ENCODE results near the gene CRMP1.

Gene CRMP1

DNA sequence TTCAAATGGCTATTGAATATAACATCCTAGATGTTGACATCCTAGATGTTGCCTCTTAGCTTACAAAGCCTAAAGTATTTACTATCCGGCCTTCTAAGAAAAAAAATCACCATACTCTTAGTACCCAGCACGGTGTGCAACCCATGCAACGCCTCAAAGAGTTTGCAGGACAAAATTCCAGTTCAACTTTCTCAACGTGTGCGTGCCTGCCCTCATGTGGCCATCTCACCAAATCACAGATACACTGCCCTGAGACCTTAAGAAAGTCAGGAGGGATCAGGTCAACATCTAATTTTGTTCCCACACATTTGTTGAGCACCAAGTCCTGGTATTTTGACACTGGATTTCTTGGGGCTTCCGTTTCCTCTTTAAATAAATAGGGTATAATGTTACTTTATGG lies 68.3 kb downstream of the CRMP1 start:
- Histone ChIP-seq H3K4me1 (ENCODE audit: control insufficient read depth in 2 of 2, insufficient read depth in 1 of 2, low read depth in 1 of 2, low read length in 2 of 2) (peaks cover 0 to 2% of the 10 kb centered on the region in 2 donors), H3K4ac (ENCODE audit: low read length) (no peak overlapping the region), H3K9ac (ENCODE audit: low read depth, low read length, poor library complexity) (no peak overlapping the region), H3K4me2 (ENCODE audit: insufficient read depth, low read length, poor library complexity, severe bottlenecking) (no peak overlapping the region), H3K79me1 (ENCODE audit: low read depth, low read length) (no peaks in the 10 kb centered on the region), H4K8ac (ENCODE audit: low read depth, low read length) (no peak overlapping the region), H3K36me3 (replicated peaks in 1 of 2; ENCODE audit: control insufficient read depth in 2 of 2, insufficient read depth in 2 of 2, low read length in 2 of 2) (peaks cover 62 to 100% of the 10 kb centered on the region in 2 donors), H2BK15ac (ENCODE audit: low read length) (no peak overlapping the region), H3K23ac (ENCODE audit: low read depth, low read length, poor library complexity) (no peak overlapping the region), H4K91ac (ENCODE audit: low read depth, low read length, poor library complexity) (no peak overlapping the region), H3K18ac (ENCODE audit: low read length) (no peak overlapping the region), H3K9me3 (replicated peaks in 1 of 2; ENCODE audit: control insufficient read depth in 2 of 2, insufficient read depth in 1 of 2, low read depth in 1 of 2, low read length in 2 of 2) (peaks cover 0 to 4% of the 10 kb centered on the region in 2 donors), H2BK120ac (ENCODE audit: low read depth, low read length) (no peak overlapping the region), H2AK5ac (ENCODE audit: low read depth, low read length) (no peak overlapping the region), H3K27ac (replicated peaks; ENCODE audit: low read length) (no peak overlapping the region), H2BK12ac (ENCODE audit: low read length) (no peak overlapping the region), H3K27me3 (ENCODE audit: control insufficient read depth in 3 of 3, insufficient read depth in 3 of 3, low read depth in 1 of 3, low read length in 3 of 3) (no peaks in the 10 kb centered on the region), H2BK5ac (ENCODE audit: low read length) (no peak overlapping the region), H3K4me3 (ENCODE audit: low read length in 2 of 2) (no peak overlapping the region), H2AFZ (ENCODE audit: low read length) (no peak overlapping the region), H3K14ac (ENCODE audit: low read length) (no peak overlapping the region)
- WGBS, 2 donors (ENCODE audit: extremely low coverage in 2 of 2, insufficient read length in 2 of 2, insufficient replicate concordance in 1 of 2) = no CpG with 5 or more reads among the region's 6 CpGs
- no peak for DNase-seq (ENCODE audit: low spot score)

DNA sequence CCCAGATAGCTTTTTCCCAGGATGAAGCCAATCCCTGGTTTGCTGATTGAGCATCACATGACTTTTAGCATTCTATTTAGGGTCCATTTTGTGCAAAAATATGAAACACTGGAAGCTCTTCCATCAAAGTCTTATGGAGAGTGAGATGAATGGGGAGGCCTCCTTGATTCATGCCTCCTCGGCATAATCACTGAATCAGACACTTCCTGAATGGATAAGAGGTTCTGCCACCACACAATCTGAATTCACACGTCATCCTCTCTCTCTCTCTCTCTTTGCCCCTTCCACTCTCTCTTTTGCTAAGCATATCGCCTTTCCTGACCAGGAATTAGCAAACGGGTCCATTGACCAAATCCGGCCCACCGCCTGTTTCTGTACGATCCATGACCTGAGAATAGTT lies 68.7 kb downstream of the CRMP1 start:
- Histone ChIP-seq H3K9me3 (replicated peaks in 1 of 2; ENCODE audit: control insufficient read depth in 2 of 2, insufficient read depth in 1 of 2, low read depth in 1 of 2, low read length in 2 of 2) (peaks cover 0 to 4% of the 10 kb centered on the region in 2 donors), H2BK12ac (ENCODE audit: low read length) (no peak overlapping the region), H3K27ac (replicated peaks; ENCODE audit: low read length) (no peak overlapping the region), H3K4me2 (ENCODE audit: insufficient read depth, low read length, poor library complexity, severe bottlenecking) (no peak overlapping the region), H2BK120ac (ENCODE audit: low read depth, low read length) (no peak overlapping the region), H3K18ac (ENCODE audit: low read length) (no peak overlapping the region), H3K4me3 (ENCODE audit: low read length in 2 of 2) (no peak overlapping the region), H3K23ac (ENCODE audit: low read depth, low read length, poor library complexity) (no peak overlapping the region), H4K8ac (ENCODE audit: low read depth, low read length) (no peak overlapping the region), H2BK15ac (ENCODE audit: low read length) (no peak overlapping the region), H3K36me3 (replicated peaks in 1 of 2; ENCODE audit: control insufficient read depth in 2 of 2, insufficient read depth in 2 of 2, low read length in 2 of 2) (peaks cover 64 to 100% of the 10 kb centered on the region in 2 donors), H3K4me1 (ENCODE audit: control insufficient read depth in 2 of 2, insufficient read depth in 1 of 2, low read depth in 1 of 2, low read length in 2 of 2) (peaks cover 0 to 2% of the 10 kb centered on the region in 2 donors), H3K14ac (ENCODE audit: low read length) (no peak overlapping the region), H2AK5ac (ENCODE audit: low read depth, low read length) (no peak overlapping the region), H3K9ac (ENCODE audit: low read depth, low read length, poor library complexity) (no peak overlapping the region), H3K27me3 (ENCODE audit: control insufficient read depth in 3 of 3, insufficient read depth in 3 of 3, low read depth in 1 of 3, low read length in 3 of 3) (no peaks in the 10 kb centered on the region), H4K91ac (ENCODE audit: low read depth, low read length, poor library complexity) (no peak overlapping the region), H3K79me1 (ENCODE audit: low read depth, low read length) (no peaks in the 10 kb centered on the region), H2AFZ (ENCODE audit: low read length) (no peak overlapping the region), H2BK5ac (ENCODE audit: low read length) (no peak overlapping the region), H3K4ac (ENCODE audit: low read length) (no peak overlapping the region)
- no peak for DNase-seq (ENCODE audit: low spot score)
- WGBS, 2 donors (ENCODE audit: extremely low coverage in 2 of 2, insufficient read length in 2 of 2, insufficient replicate concordance in 1 of 2) = no CpG with 5 or more reads among the region's 7 CpGs

DNA sequence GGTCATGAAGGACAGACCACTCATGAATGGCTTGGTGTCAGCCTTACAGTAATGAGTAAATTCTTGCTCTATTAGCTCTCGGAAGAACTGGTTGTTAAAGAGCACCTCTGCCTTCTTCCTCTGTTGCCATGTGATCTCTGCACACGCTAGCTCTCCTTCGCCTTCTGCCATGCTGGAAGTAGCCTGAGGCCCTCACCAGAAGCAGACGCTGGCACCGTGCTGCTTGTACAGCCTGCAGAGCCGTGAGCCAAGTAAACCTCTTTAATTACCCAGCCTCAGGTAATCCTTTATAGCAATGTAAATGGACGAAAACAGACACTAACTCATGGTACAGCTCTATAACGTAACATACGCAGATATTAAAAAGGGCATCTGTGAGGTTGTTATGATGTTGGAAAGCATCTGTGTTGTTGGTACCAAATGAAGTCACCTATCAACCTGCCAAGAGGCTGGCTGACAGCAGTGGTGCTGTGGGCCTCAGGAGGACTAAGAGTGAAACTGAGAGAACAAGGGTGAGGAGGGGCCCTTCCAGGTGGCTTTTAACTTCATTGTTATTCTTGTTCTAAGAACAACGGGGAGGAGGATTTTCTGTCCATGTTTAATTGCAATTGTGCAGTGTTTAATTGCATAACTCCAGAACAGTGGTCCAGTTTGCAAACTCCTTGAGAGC lies 69.2 kb downstream of the CRMP1 start:
- no peak overlapping the region for H3K27ac ChIP-seq (replicated peaks; ENCODE audit: low read length)

DNA sequence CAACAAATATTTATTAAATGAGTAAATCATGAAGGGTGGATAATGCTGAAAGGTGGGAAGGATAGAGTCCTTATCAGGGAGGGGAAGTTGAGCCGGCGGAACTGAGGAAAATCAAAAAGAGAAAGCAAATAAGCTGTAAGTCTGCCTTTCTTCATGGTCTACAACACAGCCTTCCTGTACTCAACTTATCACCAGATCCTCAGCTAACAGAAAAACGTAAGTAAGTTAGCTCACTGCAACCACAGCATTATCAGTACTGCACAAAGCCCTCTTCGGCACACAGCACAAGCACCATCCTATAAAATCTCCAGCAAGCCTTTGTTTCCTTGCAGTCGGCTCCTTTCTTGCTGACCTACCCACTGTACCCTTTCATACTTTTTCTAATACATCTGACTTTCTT lies 70.3 kb downstream of the CRMP1 start:
- Histone ChIP-seq H2BK12ac (ENCODE audit: low read length) (no peak overlapping the region), H2BK120ac (ENCODE audit: low read depth, low read length) (no peak overlapping the region), H3K18ac (ENCODE audit: low read length) (no peak overlapping the region), H3K9ac (ENCODE audit: low read depth, low read length, poor library complexity) (no peak overlapping the region), H3K27ac (replicated peaks; ENCODE audit: low read length) (no peak overlapping the region), H2AK5ac (ENCODE audit: low read depth, low read length) (no peak overlapping the region), H4K91ac (ENCODE audit: low read depth, low read length, poor library complexity) (no peak overlapping the region), H3K36me3 (replicated peaks in 1 of 2; ENCODE audit: control insufficient read depth in 2 of 2, insufficient read depth in 2 of 2, low read length in 2 of 2) (peaks cover 60 to 100% of the 10 kb centered on the region in 2 donors), H3K4ac (ENCODE audit: low read length) (no peak overlapping the region), H3K4me3 (ENCODE audit: low read length in 2 of 2) (no peak overlapping the region), H3K9me3 (replicated peaks in 1 of 2; ENCODE audit: control insufficient read depth in 2 of 2, insufficient read depth in 1 of 2, low read depth in 1 of 2, low read length in 2 of 2) (peaks cover 0 to 4% of the 10 kb centered on the region in 2 donors), H2AFZ (ENCODE audit: low read length) (no peak overlapping the region), H3K4me1 (ENCODE audit: control insufficient read depth in 2 of 2, insufficient read depth in 1 of 2, low read depth in 1 of 2, low read length in 2 of 2) (peaks cover 0 to 2% of the 10 kb centered on the region in 2 donors), H2BK15ac (ENCODE audit: low read length) (no peak overlapping the region), H3K79me1 (ENCODE audit: low read depth, low read length) (no peaks in the 10 kb centered on the region), H3K14ac (ENCODE audit: low read length) (no peak overlapping the region), H3K4me2 (ENCODE audit: insufficient read depth, low read length, poor library complexity, severe bottlenecking) (no peak overlapping the region), H2BK5ac (ENCODE audit: low read length) (no peak overlapping the region), H4K8ac (ENCODE audit: low read depth, low read length) (no peak overlapping the region), H3K27me3 (ENCODE audit: control insufficient read depth in 3 of 3, insufficient read depth in 3 of 3, low read depth in 1 of 3, low read length in 3 of 3) (no peaks in the 10 kb centered on the region), H3K23ac (ENCODE audit: low read depth, low read length, poor library complexity) (no peak overlapping the region)
- WGBS, 2 donors (ENCODE audit: extremely low coverage in 2 of 2, insufficient read length in 2 of 2, insufficient replicate concordance in 1 of 2) = no CpG with 5 or more reads among the region's 5 CpGs
- no peak for DNase-seq (ENCODE audit: low spot score)

More for the DNA sequence above, 69.2 kb downstream of the CRMP1 start:
- Histone ChIP-seq H3K9ac (ENCODE audit: low read depth, low read length, poor library complexity) (no peak overlapping the region), H2BK12ac (ENCODE audit: low read length) (no peak overlapping the region), H3K9me3 (replicated peaks in 1 of 2; ENCODE audit: control insufficient read depth in 2 of 2, insufficient read depth in 1 of 2, low read depth in 1 of 2, low read length in 2 of 2) (peaks cover 0 to 4% of the 10 kb centered on the region in 2 donors), H2BK15ac (ENCODE audit: low read length) (no peak overlapping the region), H3K79me1 (ENCODE audit: low read depth, low read length) (no peaks in the 10 kb centered on the region), H3K18ac (ENCODE audit: low read length) (no peak overlapping the region), H4K8ac (ENCODE audit: low read depth, low read length) (no peak overlapping the region), H3K4me1 (ENCODE audit: control insufficient read depth in 2 of 2, insufficient read depth in 1 of 2, low read depth in 1 of 2, low read length in 2 of 2) (peaks cover 0 to 2% of the 10 kb centered on the region in 2 donors), H3K23ac (ENCODE audit: low read depth, low read length, poor library complexity) (no peak overlapping the region), H3K14ac (ENCODE audit: low read length) (no peak overlapping the region), H4K91ac (ENCODE audit: low read depth, low read length, poor library complexity) (no peak overlapping the region), H3K27me3 (ENCODE audit: control insufficient read depth in 3 of 3, insufficient read depth in 3 of 3, low read depth in 1 of 3, low read length in 3 of 3) (no peaks in the 10 kb centered on the region), H3K36me3 (replicated peaks in 1 of 2; ENCODE audit: control insufficient read depth in 2 of 2, insufficient read depth in 2 of 2, low read length in 2 of 2) (peaks cover 66 to 100% of the 10 kb centered on the region in 2 donors), H2AFZ (ENCODE audit: low read length) (no peak overlapping the region), H3K4me2 (ENCODE audit: insufficient read depth, low read length, poor library complexity, severe bottlenecking) (no peak overlapping the region), H2BK5ac (ENCODE audit: low read length) (no peak overlapping the region), H2BK120ac (ENCODE audit: low read depth, low read length) (no peak overlapping the region), H3K4me3 (ENCODE audit: low read length in 2 of 2) (no peak overlapping the region), H3K4ac (ENCODE audit: low read length) (no peak overlapping the region), H2AK5ac (ENCODE audit: low read depth, low read length) (no peak overlapping the region)
- WGBS, 2 donors (ENCODE audit: extremely low coverage in 2 of 2, insufficient read length in 2 of 2, insufficient replicate concordance in 1 of 2) = no CpG with 5 or more reads among the region's 10 CpGs
- DNase-seq (ENCODE audit: low spot score) = no peak

Data from neuronal stem cell (in vitro differentiated cells).